ENCODE data around the gene TBC1D10A. TPM values are rescaled to one million over a fixed set of nuclear protein-coding genes. Genes with fewer than 3 reads are reported as not detected.

Gene TBC1D10A
- total RNA-seq, 1 donor from 2014 or later = 15.3 TPM

DNA sequence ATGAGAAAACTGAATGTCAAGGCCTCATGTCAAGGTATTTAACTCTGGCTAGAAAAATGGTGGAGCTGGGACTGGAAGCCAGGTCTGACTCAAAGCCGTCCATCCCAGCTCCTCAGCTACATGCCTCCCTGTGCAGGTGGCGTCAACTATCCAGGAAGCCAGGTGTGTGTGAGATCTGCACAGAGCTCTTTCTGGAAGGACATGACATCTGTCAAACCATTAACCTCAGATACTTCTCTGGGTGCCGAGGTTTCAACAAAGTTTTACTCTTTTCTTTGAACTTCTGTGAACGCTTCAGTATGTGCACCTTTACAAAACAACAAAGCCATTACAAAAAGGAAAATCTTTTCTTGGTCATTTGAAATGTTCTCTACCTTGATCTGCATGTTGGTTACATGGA lies 30.4 kb downstream of the TBC1D10A start:
- DNase-seq (ENCODE audit: extremely low spot score, unreplicated experiment) = no peak
- Mint-ChIP-seq H3K36me3 (peaks cover 11% of the 10 kb centered on the region), H3K27ac (peak overlapping the region; percentile 76), H3K4me1 (ENCODE audit: unreplicated experiment) (peaks cover 12% of the 10 kb centered on the region), H3K27me3 (no peaks in the 10 kb centered on the region), H3K4me3 (peak overlapping the region; percentile 45), H3K9me3 (no peaks in the 10 kb centered on the region)
- TF ChIP-seq, protein P1, sequence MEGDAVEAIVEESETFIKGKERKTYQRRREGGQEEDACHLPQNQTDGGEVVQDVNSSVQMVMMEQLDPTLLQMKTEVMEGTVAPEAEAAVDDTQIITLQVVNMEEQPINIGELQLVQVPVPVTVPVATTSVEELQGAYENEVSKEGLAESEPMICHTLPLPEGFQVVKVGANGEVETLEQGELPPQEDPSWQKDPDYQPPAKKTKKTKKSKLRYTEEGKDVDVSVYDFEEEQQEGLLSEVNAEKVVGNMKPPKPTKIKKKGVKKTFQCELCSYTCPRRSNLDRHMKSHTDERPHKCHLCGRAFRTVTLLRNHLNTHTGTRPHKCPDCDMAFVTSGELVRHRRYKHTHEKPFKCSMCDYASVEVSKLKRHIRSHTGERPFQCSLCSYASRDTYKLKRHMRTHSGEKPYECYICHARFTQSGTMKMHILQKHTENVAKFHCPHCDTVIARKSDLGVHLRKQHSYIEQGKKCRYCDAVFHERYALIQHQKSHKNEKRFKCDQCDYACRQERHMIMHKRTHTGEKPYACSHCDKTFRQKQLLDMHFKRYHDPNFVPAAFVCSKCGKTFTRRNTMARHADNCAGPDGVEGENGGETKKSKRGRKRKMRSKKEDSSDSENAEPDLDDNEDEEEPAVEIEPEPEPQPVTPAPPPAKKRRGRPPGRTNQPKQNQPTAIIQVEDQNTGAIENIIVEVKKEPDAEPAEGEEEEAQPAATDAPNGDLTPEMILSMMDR (conservative IDR thresholded peaks at IDR 0.05) = no peak

- Mint-ChIP-seq H3K36me3 (peaks cover 11% of the 10 kb centered on the region), H3K27me3 (no peaks in the 10 kb centered on the region), H3K27ac (peak overlapping the region; percentile 76), H3K9me3 (no peaks in the 10 kb centered on the region), H3K4me1 (ENCODE audit: unreplicated experiment) (peaks cover 9% of the 10 kb centered on the region), H3K4me3 (no peak overlapping the region)
- TF ChIP-seq, protein P1 (conservative IDR thresholded peaks at IDR 0.05) = no peak
- DNase-seq (ENCODE audit: extremely low spot score, unreplicated experiment) = no peak
Measured at GRCh38 chr22:30295576-30295975, 31.2 kb downstream of the TBC1D10A start.

GRCh38 chr22:30294830-30295229 lies 31.9 kb downstream of the TBC1D10A start:
- Mint-ChIP-seq H3K27ac (no peak overlapping the region), H3K4me1 (ENCODE audit: unreplicated experiment) (peaks cover 12% of the 10 kb centered on the region), H3K36me3 (peaks cover 11% of the 10 kb centered on the region), H3K4me3 (no peak overlapping the region), H3K27me3 (no peaks in the 10 kb centered on the region), H3K9me3 (no peaks in the 10 kb centered on the region)
- TF ChIP-seq, protein P1 (conservative IDR thresholded peaks at IDR 0.05) = no peak
- no peak for DNase-seq (ENCODE audit: extremely low spot score, unreplicated experiment)

DNA sequence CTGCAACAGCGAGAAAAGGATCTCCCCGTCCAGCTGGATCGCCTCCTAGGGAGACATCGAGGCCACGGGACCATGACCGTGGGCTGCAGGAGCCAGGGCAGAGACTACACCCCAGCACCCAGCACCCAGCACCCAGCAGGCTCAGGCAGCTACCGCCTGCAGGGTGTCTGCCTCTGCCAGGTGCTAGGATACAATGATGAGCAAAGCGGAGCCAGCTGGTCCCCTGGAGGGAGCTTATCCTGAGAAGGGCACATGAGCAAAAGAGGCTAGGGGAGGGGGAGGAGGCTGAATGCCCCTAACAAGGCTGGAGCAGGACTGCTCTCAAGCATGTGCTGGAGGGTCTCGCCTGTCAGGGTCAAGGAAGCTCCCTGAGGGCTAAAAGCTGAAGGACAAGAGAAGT lies 32.7 kb downstream of the TBC1D10A start:
- TF ChIP-seq, protein P1 (conservative IDR thresholded peaks at IDR 0.05) = no peak
- Mint-ChIP-seq H3K27me3 (no peaks in the 10 kb centered on the region), H3K9me3 (no peaks in the 10 kb centered on the region), H3K4me3 (no peak overlapping the region), H3K36me3 (peaks cover 11% of the 10 kb centered on the region), H3K27ac (no peak overlapping the region), H3K4me1 (ENCODE audit: unreplicated experiment) (peaks cover 13% of the 10 kb centered on the region)
- no peak for DNase-seq (ENCODE audit: extremely low spot score, unreplicated experiment)

- DNase-seq (ENCODE audit: extremely low spot score, unreplicated experiment) = no peak
- Mint-ChIP-seq H3K27ac (no peak overlapping the region), H3K4me3 (no peak overlapping the region), H3K4me1 (ENCODE audit: unreplicated experiment) (peaks cover 9% of the 10 kb centered on the region), H3K27me3 (no peaks in the 10 kb centered on the region), H3K36me3 (peaks cover 11% of the 10 kb centered on the region), H3K9me3 (no peaks in the 10 kb centered on the region)
- TF ChIP-seq, protein P1 (conservative IDR thresholded peaks at IDR 0.05) = no peak
Measured at GRCh38 chr22:30293026-30293425, 33.7 kb downstream of the TBC1D10A start.

All from type B pancreatic cell (in vitro differentiated cells).